GM12878 (cell line): ENCODE measurements around the gene PILRB. TPM values are rescaled to one million over a fixed set of nuclear protein-coding genes. Genes with fewer than 3 reads are reported as not detected.

ENCODE experiments used
- ATF3 ChIP-seq: IDR thresholded peaks from 2 replicates; pipeline ENCODE4 v1.6.1; 2011; ENCODE audit warnings: low read depth, mild to moderate bottlenecking, low read length, moderate library complexity, borderline replicate concordance; ENCODE audit errors: extremely low read depth
- CBX3 ChIP-seq: fragments of 200-600 bp; sonication (generic); IDR thresholded peaks from 2 replicates; pipeline ENCODE4 v1.6.1; 2016; ENCODE audit warnings: low read depth, borderline replicate concordance
- CEBPZ ChIP-seq: fragments of 150-350 bp; IDR thresholded peaks from 2 replicates; pipeline ENCODE4 v1.6.1; 2016; ENCODE audit warnings: low read depth, low read length
- CHD2 ChIP-seq: IDR thresholded peaks from 2 replicates; pipeline ENCODE4 v1.6.1; 2011; ENCODE audit warnings: low read depth, low read length, improper control_type of control experiment, borderline replicate concordance
- CHD4 ChIP-seq: fragments of 200-600 bp; sonication (generic); IDR thresholded peaks from 2 replicates; pipeline ENCODE4 v1.6.1; 2016; ENCODE audit warnings: mild to moderate bottlenecking
- E4F1 ChIP-seq: fragments of 450-650 bp; IDR thresholded peaks from 2 replicates; pipeline ENCODE4 v1.6.1; 2018; ENCODE audit warnings: borderline replicate concordance, mild to moderate bottlenecking; ENCODE audit not compliant: partially characterized antibody
- EZH2 ChIP-seq: IDR thresholded peaks from 2 replicates; pipeline ENCODE4 v1.6.1; 2012; ENCODE audit warnings: low read depth, mild to moderate bottlenecking, control low read depth, inconsistent platforms, low read length, borderline replicate concordance; ENCODE audit not compliant: control insufficient read depth
- HCFC1 ChIP-seq: fragments of 150-350 bp; IDR thresholded peaks from 2 replicates; pipeline ENCODE4 v1.6.1; 2014; ENCODE audit warnings: low read length
- HDAC6 ChIP-seq: fragments of 200-600 bp; sonication (generic); IDR thresholded peaks from one replicate; pipeline ENCODE4 v1.8.0; 2017; ENCODE audit warnings: antibody characterized with exemption; ENCODE audit not compliant: unreplicated experiment
- KLF5 ChIP-seq: fragments of 450-650 bp; IDR thresholded peaks from 2 replicates; pipeline ENCODE4 v1.6.1; 2014; ENCODE audit warnings: mild to moderate bottlenecking; ENCODE audit not compliant: partially characterized antibody
- PML ChIP-seq: IDR thresholded peaks from 2 replicates; pipeline ENCODE4 v1.6.1; 2012; ENCODE audit warnings: low read length, inconsistent platforms
- SMARCA5 ChIP-seq: fragments of 450-650 bp; IDR thresholded peaks from 2 replicates; pipeline ENCODE4 v1.6.1; 2017; ENCODE audit warnings: mild to moderate bottlenecking
- SPI1 ChIP-seq: IDR thresholded peaks from 2 replicates; pipeline ENCODE4 v1.6.1; 2011; ENCODE audit warnings: low read depth, mild to moderate bottlenecking, low read length, moderate library complexity, borderline replicate concordance; ENCODE audit not compliant: insufficient read depth
- USF1 ChIP-seq: IDR thresholded peaks from 2 replicates; pipeline ENCODE4 v1.6.1; 2011; ENCODE audit warnings: borderline replicate concordance, low read depth, mild to moderate bottlenecking, moderate library complexity, mixed read lengths, low read length; ENCODE audit not compliant: insufficient read depth; ENCODE audit errors: extremely low read length
- YBX1 ChIP-seq: fragments of 450-650 bp; IDR thresholded peaks from 2 replicates; pipeline ENCODE4 v1.6.1; 2016; ENCODE audit warnings: antibody characterized with exemption
- ZNF592 ChIP-seq: fragments of 450-650 bp; IDR thresholded peaks from 2 replicates; pipeline ENCODE4 v1.6.1; 2017; ENCODE audit warnings: mild to moderate bottlenecking, moderate library complexity
- polyA plus RNA-seq, 11 experiments: library from polyadenylated mRNA; depleted of rRNA in 4 of 11; unstranded in 6 of 11; stranded (reverse) in 5 of 11; fragments of >200 nt; fragmentation: Nextera tagmentation in 4 of 11; fragmentation: Illumina TruSeq in 1 of 11; extraction: Ambion mirVana in 4 of 11; extraction: Trizol in 1 of 11; gene quantifications; 1 replicate in 1 of 11; 2 replicates in 10 of 11; pipeline versions ENCODE4 v1.2.1 to v1.2.3, GENCODE V29; 2011 to 2016; ENCODE audit warnings: inconsistent platforms in 2 of 11, missing spikeins in 2 of 11, low read depth in 1 of 11
- total RNA-seq, 4 experiments: library from RNA; depleted of rRNA in 3 of 4; stranded (reverse); fragments of >200 nt in 3 of 4; fragmentation: Illumina TruSeq in 1 of 4; extraction: Trizol in 1 of 4; gene quantifications; 2 replicates each; pipeline versions ENCODE4 v1.2.1 to v1.2.3, GENCODE V29; 2013 to 2021

The PILRB gene
- total and polyA plus RNA-seq, 10 of the 15 experiments (the other 5 are each of a cell fraction or from before 2014, with no cell fraction given), result 2.6 to 50.3 (median 22.0) TPM

- TF ChIP-seq CEBPZ, result no peak
- TF ChIP-seq E4F1, result no peak
- peak; percentile 91 for TF ChIP-seq ZNF592
- TF ChIP-seq EZH2, result no peak
- peak; percentile 86 for TF ChIP-seq USF1
- TF ChIP-seq CHD4, result no peak
- no peak for TF ChIP-seq HDAC6
- TF ChIP-seq YBX1, result no peak
- TF ChIP-seq KLF5, result peak; percentile 41
- 0 out of 2 replicates have a peak, but pooled peaks have one; percentile 21 for TF ChIP-seq ATF3
- peak; percentile 99 for TF ChIP-seq SPI1
- peak; percentile 77; the same call in 1 of the 2 replicates for TF ChIP-seq CHD2
- no peak for TF ChIP-seq CBX3
- no peak; the same call in 1 of the 2 replicates for TF ChIP-seq SMARCA5
- TF ChIP-seq PML, result 0 out of 2 replicates have a peak, but pooled peaks have one; percentile 28
- no peak for TF ChIP-seq HCFC1
These were observed 11.2 kb downstream of the PILRB start (continued) for GRCh38 chr7:100369105-100369504.
